ENCODE data around the gene GUK1.

- TF ChIP-seq, protein P1, sequence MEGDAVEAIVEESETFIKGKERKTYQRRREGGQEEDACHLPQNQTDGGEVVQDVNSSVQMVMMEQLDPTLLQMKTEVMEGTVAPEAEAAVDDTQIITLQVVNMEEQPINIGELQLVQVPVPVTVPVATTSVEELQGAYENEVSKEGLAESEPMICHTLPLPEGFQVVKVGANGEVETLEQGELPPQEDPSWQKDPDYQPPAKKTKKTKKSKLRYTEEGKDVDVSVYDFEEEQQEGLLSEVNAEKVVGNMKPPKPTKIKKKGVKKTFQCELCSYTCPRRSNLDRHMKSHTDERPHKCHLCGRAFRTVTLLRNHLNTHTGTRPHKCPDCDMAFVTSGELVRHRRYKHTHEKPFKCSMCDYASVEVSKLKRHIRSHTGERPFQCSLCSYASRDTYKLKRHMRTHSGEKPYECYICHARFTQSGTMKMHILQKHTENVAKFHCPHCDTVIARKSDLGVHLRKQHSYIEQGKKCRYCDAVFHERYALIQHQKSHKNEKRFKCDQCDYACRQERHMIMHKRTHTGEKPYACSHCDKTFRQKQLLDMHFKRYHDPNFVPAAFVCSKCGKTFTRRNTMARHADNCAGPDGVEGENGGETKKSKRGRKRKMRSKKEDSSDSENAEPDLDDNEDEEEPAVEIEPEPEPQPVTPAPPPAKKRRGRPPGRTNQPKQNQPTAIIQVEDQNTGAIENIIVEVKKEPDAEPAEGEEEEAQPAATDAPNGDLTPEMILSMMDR (IDR thresholded peaks at IDR 0.05) = no peak
- no peak for TF ChIP-seq POLR2A (IDR thresholded peaks at IDR 0.05)
These were observed 22.7 kb upstream of the GUK1 start for GRCh38 chr1:228117335-228117734.

Measured in Peyer's patch (tissue), 4 donors.